PFSK-1 (cell line): ENCODE data around the gene SULF2.

ENCODE experiments used
- FOXP2 ChIP-seq: optimal IDR thresholded peaks from 2 replicates; pipeline ENCODE3; 2011; ENCODE audit warnings: borderline replicate concordance, control low read depth, inconsistent platforms; ENCODE audit not compliant: insufficient read depth; ENCODE audit errors: extremely low read length, extremely low read depth
- POLR2AphosphoS5 ChIP-seq: IDR thresholded peaks from 2 replicates; pipeline ENCODE4 v1.6.1; 2012; ENCODE audit warnings: low read depth, mild to moderate bottlenecking, control low read depth, low read length, moderate library complexity
- REST ChIP-seq, 2 experiments: IDR thresholded peaks; 2 replicates each; pipeline versions ENCODE4 v1.6.1 to v1.8.0; 2011 to 2012; ENCODE audit warnings: low read depth in 2 of 2, low read length in 2 of 2, control low read depth in 1 of 2, inconsistent platforms in 1 of 2, mild to moderate bottlenecking in 1 of 2, moderate library complexity in 1 of 2; ENCODE audit not compliant: insufficient read depth in 1 of 2
- SIN3A ChIP-seq: IDR thresholded peaks from 2 replicates; pipeline ENCODE4 v1.6.1; 2012; ENCODE audit warnings: mild to moderate bottlenecking, low read length, moderate library complexity, borderline replicate concordance; ENCODE audit not compliant: insufficient read depth
- TAF1 ChIP-seq: IDR thresholded peaks from 2 replicates; pipeline ENCODE4 v1.6.1; 2012; ENCODE audit warnings: low read length, control low read depth, borderline replicate concordance; ENCODE audit not compliant: insufficient read depth

Gene SULF2

GRCh38 chr20:47665221-47665991, 119.9 kb downstream of the SULF2 start:
- TF ChIP-seq POLR2AphosphoS5 (no peak), FOXP2 (no peak), REST (IDR thresholded peaks at IDR 0.05; ENCODE audit: insufficient read depth in 1 of 2, low read depth in 2 of 2, low read length in 2 of 2) (no peak), SIN3A (no peak), TAF1 (no peak)

- no peak for TF ChIP-seq FOXP2
- no peak for TF ChIP-seq POLR2AphosphoS5
- no peak for TF ChIP-seq TAF1
Observed at GRCh38 chr20:47664744-47665143, 120.5 kb downstream of the SULF2 start.

- TF ChIP-seq POLR2AphosphoS5 (no peak), FOXP2 (no peak), SIN3A (no peak), REST (IDR thresholded peaks at IDR 0.05; ENCODE audit: insufficient read depth in 1 of 2, low read depth in 2 of 2, low read length in 2 of 2) (no peak), TAF1 (no peak)
Observed at GRCh38 chr20:47664068-47664437, 121.2 kb downstream of the SULF2 start.

- TF ChIP-seq TAF1 (no peak), FOXP2 (peak; percentile 25)
Observed at GRCh38 chr20:47663354-47664067, 121.8 kb downstream of the SULF2 start.

- TF ChIP-seq REST (IDR thresholded peaks at IDR 0.05; ENCODE audit: insufficient read depth in 1 of 2, low read depth in 2 of 2, low read length in 2 of 2) (no peak), FOXP2 (no peak), POLR2AphosphoS5 (no peak), SIN3A (no peak), TAF1 (no peak)
Observed at GRCh38 chr20:47662483-47663353, 122.6 kb downstream of the SULF2 start.
